ENCODE measurements around the gene CENPX. TPM values are rescaled to one million over a fixed set of nuclear protein-coding genes. Genes with fewer than 3 reads are reported as not detected.

The CENPX gene
- total RNA-seq, 1 donor from 2014 or later = 61.3 TPM

DNA sequence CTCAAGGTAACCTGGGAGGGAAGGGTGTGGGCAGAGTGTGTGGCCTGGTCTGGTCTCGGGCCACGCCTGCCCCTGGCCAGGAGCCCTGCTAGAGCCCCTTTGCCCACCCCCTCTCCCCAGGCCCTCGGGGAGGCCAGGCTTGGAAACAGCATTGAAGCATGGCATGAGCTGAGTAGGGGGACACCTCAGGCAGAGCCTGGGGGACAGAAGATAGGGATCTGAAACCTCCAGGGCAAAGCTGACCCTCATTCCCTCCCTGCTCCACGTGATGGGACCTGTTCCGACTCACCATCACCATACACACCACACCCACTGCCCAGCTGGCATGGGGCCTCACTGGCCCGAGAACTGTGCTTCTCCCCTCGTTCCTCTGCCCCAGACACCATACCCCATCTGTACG is 26.4 kb upstream of the CENPX start:
- peaks cover 3% of the 10 kb centered on the region for H3K36me3 ChIP-seq (ENCODE audit: control insufficient read depth, insufficient read depth, low read length)
- DNase-seq (ENCODE audit: low read depth) = no peak
- H3K27me3 ChIP-seq (ENCODE audit: control insufficient read depth, insufficient read depth, low read length) = no peaks in the 10 kb centered on the region
- TF ChIP-seq, protein P1, sequence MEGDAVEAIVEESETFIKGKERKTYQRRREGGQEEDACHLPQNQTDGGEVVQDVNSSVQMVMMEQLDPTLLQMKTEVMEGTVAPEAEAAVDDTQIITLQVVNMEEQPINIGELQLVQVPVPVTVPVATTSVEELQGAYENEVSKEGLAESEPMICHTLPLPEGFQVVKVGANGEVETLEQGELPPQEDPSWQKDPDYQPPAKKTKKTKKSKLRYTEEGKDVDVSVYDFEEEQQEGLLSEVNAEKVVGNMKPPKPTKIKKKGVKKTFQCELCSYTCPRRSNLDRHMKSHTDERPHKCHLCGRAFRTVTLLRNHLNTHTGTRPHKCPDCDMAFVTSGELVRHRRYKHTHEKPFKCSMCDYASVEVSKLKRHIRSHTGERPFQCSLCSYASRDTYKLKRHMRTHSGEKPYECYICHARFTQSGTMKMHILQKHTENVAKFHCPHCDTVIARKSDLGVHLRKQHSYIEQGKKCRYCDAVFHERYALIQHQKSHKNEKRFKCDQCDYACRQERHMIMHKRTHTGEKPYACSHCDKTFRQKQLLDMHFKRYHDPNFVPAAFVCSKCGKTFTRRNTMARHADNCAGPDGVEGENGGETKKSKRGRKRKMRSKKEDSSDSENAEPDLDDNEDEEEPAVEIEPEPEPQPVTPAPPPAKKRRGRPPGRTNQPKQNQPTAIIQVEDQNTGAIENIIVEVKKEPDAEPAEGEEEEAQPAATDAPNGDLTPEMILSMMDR (IDR thresholded peaks at IDR 0.05; ENCODE audit: insufficient read depth, low read length, poor library complexity, severe bottlenecking) = no peak
- no peak overlapping the region for H3K4me3 ChIP-seq (ENCODE audit: low read depth, low read length)

DNA sequence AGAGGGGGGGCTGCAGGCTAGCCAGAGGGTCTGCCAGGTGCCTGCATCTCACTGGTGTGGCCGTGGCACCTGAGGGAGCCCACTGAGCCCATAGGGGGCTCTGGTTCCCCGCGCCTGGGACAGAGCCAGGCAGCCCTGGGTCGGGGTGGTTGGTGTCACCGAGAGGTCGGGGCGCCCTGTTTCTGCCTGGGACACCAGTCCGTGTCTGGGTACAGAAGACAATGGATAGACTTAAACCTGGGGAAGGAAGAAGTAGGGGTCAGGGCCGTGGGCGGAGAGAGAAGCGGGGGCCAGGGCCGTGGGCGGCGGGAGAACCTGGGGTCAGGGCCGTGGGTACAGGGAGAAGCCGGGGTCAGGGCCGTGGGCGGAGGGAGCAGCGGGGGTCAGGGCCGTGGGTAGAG is 25.9 kb upstream of the CENPX start:
- Histone ChIP-seq H3K27me3 (ENCODE audit: control insufficient read depth, insufficient read depth, low read length) (no peaks in the 10 kb centered on the region), H3K4me3 (ENCODE audit: low read depth, low read length) (no peak overlapping the region), H3K36me3 (ENCODE audit: control insufficient read depth, insufficient read depth, low read length) (peaks cover 3% of the 10 kb centered on the region)
- DNase-seq (ENCODE audit: low read depth) = no peak
- TF ChIP-seq, protein P1 (IDR thresholded peaks at IDR 0.05; ENCODE audit: insufficient read depth, low read length, poor library complexity, severe bottlenecking) = no peak

DNA sequence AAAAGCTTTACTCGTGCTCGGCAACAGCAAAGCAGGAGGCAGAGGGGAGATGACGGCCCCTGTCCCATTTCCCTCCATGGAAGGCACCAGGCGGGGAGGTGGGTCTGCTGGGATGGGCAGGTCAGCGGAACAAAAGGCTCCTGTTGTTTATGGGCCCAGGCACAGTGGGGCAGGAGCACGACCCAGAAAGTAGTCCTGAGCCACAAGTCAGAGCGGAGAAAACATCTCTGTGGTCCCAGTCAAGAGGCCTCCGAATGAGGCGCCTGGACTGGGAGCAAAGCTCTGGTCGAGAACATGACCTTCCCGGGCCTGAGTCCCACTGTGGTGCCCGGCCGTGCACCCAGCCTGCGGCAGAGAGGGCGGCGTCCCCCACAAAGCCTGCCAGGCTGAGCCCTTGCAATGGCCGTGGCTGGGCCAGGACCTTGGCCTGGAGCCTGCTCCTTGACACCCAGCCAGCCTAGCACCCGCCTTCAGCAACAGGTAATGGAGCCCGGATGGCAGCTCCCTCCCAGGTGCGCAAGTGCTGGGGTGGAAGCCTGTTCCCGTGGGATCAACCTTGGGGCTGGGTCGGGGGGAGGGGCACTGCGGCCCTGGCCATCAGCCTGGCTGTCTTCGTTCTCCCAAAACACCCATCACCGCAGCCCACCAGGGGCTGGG is 25.4 kb upstream of the CENPX start:
- H3K27me3 ChIP-seq (ENCODE audit: control insufficient read depth, insufficient read depth, low read length) = no peaks in the 10 kb centered on the region
- TF ChIP-seq, protein P1 (IDR thresholded peaks at IDR 0.05; ENCODE audit: insufficient read depth, low read length, poor library complexity, severe bottlenecking) = no peak
- no peak for DNase-seq (ENCODE audit: low read depth)
- peaks cover 3% of the 10 kb centered on the region for H3K36me3 ChIP-seq (ENCODE audit: control insufficient read depth, insufficient read depth, low read length)
- no peak overlapping the region for H3K4me3 ChIP-seq (ENCODE audit: low read depth, low read length)

DNA sequence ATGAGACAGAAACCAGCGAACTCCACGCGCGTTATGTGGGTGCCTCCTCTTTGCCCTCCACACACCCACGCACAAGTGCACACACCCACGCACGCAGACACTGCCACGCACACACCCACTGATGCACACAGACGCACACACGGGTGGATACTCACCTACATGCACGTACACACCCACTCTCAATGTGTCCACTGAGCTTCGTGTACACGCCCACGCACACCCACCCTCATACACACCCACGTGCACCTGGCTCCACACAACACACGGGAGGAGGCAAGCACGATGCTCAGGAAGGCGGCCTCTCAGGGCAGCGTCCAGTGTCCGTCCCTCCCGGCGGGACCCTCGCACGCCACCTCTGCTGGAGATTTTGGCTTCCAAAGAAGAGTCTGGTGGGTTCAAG is 24.7 kb upstream of the CENPX start:
- H3K4me3 ChIP-seq (ENCODE audit: low read depth, low read length) = no peak overlapping the region
- peaks cover 3% of the 10 kb centered on the region for H3K36me3 ChIP-seq (ENCODE audit: control insufficient read depth, insufficient read depth, low read length)
- TF ChIP-seq, protein P1 (IDR thresholded peaks at IDR 0.05; ENCODE audit: insufficient read depth, low read length, poor library complexity, severe bottlenecking) = no peak
- DNase-seq (ENCODE audit: low read depth) = no peak
- H3K27me3 ChIP-seq (ENCODE audit: control insufficient read depth, insufficient read depth, low read length) = no peaks in the 10 kb centered on the region

DNA sequence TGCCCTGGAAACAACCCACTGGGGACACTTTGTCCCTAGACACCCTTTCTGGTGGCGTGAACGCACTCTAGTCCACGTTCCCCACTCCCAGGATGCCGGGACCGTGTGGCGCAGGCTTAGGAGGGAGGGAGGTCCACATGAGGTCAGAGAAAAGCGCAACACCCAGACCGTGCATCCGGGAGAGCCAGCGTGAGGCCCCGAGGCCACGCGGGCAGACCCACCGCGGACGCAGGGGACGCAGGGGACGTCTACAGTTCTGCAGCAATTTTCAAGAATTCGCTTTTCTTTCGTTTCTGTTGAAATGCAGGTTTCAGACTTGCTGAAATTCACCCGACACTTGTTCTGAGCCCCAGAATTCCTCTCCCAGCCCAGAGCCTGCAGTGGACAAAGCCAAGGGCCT is 24.2 kb upstream of the CENPX start:
- TF ChIP-seq, protein P1 (IDR thresholded peaks at IDR 0.05; ENCODE audit: insufficient read depth, low read length, poor library complexity, severe bottlenecking) = no peak
- Histone ChIP-seq H3K36me3 (ENCODE audit: control insufficient read depth, insufficient read depth, low read length) (peaks cover 3% of the 10 kb centered on the region), H3K4me3 (ENCODE audit: low read depth, low read length) (no peak overlapping the region), H3K27me3 (ENCODE audit: control insufficient read depth, insufficient read depth, low read length) (no peaks in the 10 kb centered on the region)
- no peak for DNase-seq (ENCODE audit: low read depth)

DNA sequence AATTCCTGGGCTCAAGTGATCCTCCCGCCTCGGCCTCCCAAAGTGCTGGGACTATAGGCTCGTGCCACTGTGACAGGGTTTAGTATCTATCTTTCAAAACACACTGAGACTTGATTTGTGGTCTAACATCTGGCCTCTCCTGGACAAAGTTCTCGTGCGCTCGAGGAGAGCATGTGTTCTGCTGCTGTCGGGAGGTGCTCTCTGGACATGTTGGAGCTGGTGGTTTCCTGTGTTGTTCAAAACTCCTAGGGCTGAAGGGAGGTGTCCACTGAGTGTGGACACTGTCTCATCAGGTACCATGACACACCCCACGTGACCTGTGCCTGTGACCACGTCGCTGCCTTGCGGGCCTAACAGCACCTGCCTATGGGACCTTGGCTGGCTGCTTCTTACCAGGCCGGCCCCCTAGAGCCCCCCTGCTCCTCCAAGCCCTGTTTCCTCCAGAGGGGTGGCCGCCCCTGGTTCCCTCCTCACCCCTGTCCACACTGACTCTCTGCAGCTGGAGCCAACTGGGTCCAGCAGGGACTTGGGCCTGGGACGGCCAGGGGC is 23.3 kb upstream of the CENPX start:
- peaks cover 3% of the 10 kb centered on the region for H3K36me3 ChIP-seq (ENCODE audit: control insufficient read depth, insufficient read depth, low read length)
- H3K27me3 ChIP-seq (ENCODE audit: control insufficient read depth, insufficient read depth, low read length) = no peaks in the 10 kb centered on the region
- no peak overlapping the region for H3K4me3 ChIP-seq (ENCODE audit: low read depth, low read length)
- TF ChIP-seq, protein P1 (IDR thresholded peaks at IDR 0.05; ENCODE audit: insufficient read depth, low read length, poor library complexity, severe bottlenecking) = no peak
- no peak for DNase-seq (ENCODE audit: low read depth)
